Cardiac muscle cell (in vitro differentiated cells and primary cell): ENCODE results near the gene FBXL14. TPM values are rescaled to one million over a fixed set of nuclear protein-coding genes. Genes with fewer than 3 reads are reported as not detected.

Source experiments
- DNase-seq, 2 donors: peaks; one replicate each; pipeline versions ENCODE4 v3.0.0 to v3.0.0-alpha.2; 2010 to 2017; ENCODE audit warnings: low read depth in 1 of 2, low spot score in 1 of 2
- H3K27ac ChIP-seq: fragments of 200-600 bp; sonication (generic); 2 replicates; pipeline ENCODE4 v1.5.1; 2016
- H3K27me3 ChIP-seq: fragments of 200-600 bp; sonication (generic); 2 replicates; pipeline ENCODE4 v1.6.0; 2016; ENCODE audit warnings: control low read depth
- H3K36me3 ChIP-seq: fragments of 200-600 bp; sonication (generic); 2 replicates; pipeline ENCODE4 v1.5.1; 2016; ENCODE audit warnings: control low read depth
- H3K4me1 ChIP-seq: fragments of 200-600 bp; sonication (generic); 2 replicates; pipeline ENCODE4 v1.8.1; 2017; ENCODE audit warnings: low read depth, mild to moderate bottlenecking, mixed run types
- H3K4me3 ChIP-seq: fragments of 200-600 bp; sonication (generic); 2 replicates; pipeline ENCODE4 v1.5.1; 2016; ENCODE audit warnings: mild to moderate bottlenecking
- H3K9me3 ChIP-seq: fragments of 200-600 bp; sonication (generic); 2 replicates; pipeline ENCODE4 v1.5.1; 2017; ENCODE audit warnings: low read depth, mild to moderate bottlenecking, control low read depth
- polyA plus RNA-seq: library from polyadenylated mRNA; unstranded; fragments of >200 nt; fragmentation: Nextera tagmentation; extraction: Ambion mirVana; gene quantifications from 2 replicates; pipeline ENCODE4 v1.2.1, GENCODE V29; 2016
- total RNA-seq: library from RNA; depleted of rRNA; stranded (reverse); fragments of >200 nt; gene quantifications from 2 replicates; pipeline ENCODE4 v1.2.3, GENCODE V29; 2016
- TF ChIP-seq, protein P1 (sequence below): IDR thresholded peaks from 2 replicates; pipeline ENCODE4 v1.5.1; 2012; ENCODE audit warnings: low read depth, mild to moderate bottlenecking, low read length

FBXL14 gene
- total and polyA plus RNA-seq, 2 experiments from 2014 or later: 17.8 to 27.8 TPM

DNA sequence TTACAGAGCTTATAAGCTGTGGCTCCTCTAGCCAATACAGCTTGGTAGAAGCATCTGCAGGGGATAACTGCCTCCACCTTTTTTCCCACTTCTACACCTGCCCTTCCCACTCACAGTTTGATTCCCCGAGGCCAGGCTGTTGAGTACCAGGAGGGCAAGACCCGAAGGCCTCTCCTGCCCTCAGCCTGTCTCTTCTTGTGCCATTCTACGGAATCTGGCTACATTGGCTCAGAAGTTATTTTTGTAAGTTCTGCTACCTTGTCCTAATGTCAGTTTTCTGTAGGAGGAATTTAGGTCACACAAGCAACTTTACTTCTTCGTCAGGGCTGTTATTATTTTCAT is 11.7 kb downstream of the FBXL14 start:
- TF ChIP-seq, protein P1, sequence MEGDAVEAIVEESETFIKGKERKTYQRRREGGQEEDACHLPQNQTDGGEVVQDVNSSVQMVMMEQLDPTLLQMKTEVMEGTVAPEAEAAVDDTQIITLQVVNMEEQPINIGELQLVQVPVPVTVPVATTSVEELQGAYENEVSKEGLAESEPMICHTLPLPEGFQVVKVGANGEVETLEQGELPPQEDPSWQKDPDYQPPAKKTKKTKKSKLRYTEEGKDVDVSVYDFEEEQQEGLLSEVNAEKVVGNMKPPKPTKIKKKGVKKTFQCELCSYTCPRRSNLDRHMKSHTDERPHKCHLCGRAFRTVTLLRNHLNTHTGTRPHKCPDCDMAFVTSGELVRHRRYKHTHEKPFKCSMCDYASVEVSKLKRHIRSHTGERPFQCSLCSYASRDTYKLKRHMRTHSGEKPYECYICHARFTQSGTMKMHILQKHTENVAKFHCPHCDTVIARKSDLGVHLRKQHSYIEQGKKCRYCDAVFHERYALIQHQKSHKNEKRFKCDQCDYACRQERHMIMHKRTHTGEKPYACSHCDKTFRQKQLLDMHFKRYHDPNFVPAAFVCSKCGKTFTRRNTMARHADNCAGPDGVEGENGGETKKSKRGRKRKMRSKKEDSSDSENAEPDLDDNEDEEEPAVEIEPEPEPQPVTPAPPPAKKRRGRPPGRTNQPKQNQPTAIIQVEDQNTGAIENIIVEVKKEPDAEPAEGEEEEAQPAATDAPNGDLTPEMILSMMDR: no peak
- Histone ChIP-seq H3K4me1 (peaks cover 62% of the 10 kb centered on the region), H3K36me3 (no peaks in the 10 kb centered on the region), H3K4me3 (no peak overlapping the region), H3K27ac (no peak overlapping the region), H3K9me3 (no peaks in the 10 kb centered on the region), H3K27me3 (no peaks in the 10 kb centered on the region)
- DNase-seq: no peak

DNA sequence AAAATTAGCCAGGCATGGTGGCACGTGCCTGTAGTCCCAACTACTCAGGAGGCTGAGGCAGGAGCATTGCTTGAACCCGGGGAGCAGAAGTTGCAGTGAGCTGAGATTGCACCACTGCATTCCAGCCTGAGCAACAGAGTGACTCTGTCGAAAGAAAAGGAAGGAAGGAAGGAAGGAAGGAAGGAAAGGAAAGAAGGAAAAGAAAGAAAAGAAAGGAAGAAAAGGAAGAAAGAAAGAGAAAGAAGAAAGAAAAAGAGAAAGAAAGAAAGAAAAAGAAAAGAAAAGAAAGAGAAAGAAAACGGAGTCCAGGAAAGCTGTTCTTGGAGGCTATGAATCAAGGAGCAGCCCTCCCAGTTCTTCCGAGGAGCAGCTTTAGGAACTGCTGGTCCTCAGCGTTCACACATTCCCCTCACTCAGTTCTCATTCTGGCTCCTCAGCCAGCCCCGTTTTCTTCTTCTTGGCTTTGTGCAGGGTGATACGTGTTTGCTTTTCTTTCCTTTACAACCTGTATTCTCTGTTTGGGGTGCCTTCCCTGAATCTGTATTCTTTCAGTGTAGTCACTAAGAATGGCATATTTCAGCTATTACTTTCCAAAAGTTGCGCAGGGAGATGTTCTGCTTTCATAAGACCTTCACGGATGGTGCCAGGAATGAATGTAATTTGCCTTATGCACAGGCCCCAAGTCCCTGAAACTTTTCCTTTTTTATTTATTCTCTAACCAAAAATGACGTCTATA is 12.2 kb downstream of the FBXL14 start:
- Histone ChIP-seq H3K9me3 (no peaks in the 10 kb centered on the region), H3K27me3 (no peaks in the 10 kb centered on the region), H3K36me3 (no peaks in the 10 kb centered on the region), H3K4me1 (peaks cover 66% of the 10 kb centered on the region), H3K4me3 (no peak overlapping the region), H3K27ac (peak overlapping the region; percentile 25)
- no peak for DNase-seq
- TF ChIP-seq, protein P1: no peak

DNA sequence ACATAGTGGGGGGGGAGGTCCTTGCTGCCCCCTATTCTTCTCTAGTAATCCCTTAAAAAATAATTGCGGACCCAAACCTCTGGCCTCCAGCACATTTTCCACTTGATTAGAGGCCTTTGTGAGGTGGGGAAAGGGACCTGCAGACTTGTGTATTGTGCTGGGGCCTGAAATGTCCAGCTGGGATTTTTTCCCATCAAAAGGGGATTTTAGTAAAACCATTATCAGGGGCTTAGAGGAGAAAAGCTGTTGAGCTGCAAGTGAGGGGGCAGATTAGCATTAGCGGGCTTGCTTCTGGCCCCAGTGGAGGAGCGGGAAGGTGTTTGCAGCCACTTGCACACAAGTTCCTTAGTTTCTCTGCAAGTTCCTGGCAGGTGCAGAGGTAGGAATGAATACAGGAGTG is 13.9 kb downstream of the FBXL14 start:
- TF ChIP-seq, protein P1: no peak
- peak overlapping the region; percentile 25 for H3K27ac ChIP-seq
- H3K4me3 ChIP-seq: no peak overlapping the region
- no peaks in the 10 kb centered on the region for H3K27me3 ChIP-seq
- peaks cover 83% of the 10 kb centered on the region for H3K4me1 ChIP-seq
- no peaks in the 10 kb centered on the region for H3K9me3 ChIP-seq
- no peak for DNase-seq
- no peaks in the 10 kb centered on the region for H3K36me3 ChIP-seq

DNA sequence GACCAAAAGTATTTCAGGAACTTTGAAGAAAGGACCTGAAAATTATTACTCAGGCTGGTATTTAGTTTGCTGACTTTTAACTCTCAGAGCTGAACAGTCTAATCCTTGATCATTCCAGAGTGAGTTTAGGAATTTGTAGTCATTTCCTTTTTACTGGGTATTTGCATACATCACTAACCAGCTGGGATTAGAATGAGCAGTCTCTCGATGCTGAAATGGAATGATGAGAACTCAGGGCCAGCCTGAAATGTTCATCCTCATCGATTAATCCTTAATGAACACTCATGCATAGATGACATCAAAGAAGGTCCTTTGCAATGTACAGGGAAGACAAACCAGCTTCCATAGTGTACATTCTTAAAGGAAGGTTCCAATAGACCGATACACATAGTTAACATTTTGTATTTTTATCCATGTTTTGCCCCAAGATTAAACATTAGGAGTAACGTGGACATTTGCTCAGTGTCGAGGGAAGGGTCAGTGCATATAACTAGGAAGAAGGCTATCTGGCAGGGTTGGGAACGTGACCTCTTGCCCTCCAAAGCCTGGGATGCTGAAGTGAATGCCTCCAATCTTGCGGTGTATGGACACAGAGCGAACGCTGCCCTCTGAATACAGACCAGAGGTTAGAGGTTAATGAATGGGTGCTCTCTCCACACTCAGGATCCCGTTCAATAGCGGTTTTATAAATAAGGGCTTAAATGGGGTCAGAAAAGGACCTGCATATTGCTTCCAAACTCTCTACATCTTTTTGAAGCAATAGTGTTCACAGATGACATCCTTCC is 14.5 kb downstream of the FBXL14 start:
- Histone ChIP-seq H3K4me1 (peaks cover 88% of the 10 kb centered on the region), H3K9me3 (no peaks in the 10 kb centered on the region), H3K27ac (peak overlapping the region; percentile 25), H3K27me3 (no peaks in the 10 kb centered on the region), H3K4me3 (no peak overlapping the region), H3K36me3 (no peaks in the 10 kb centered on the region)
- DNase-seq: no peak
- TF ChIP-seq, protein P1: no peak

DNA sequence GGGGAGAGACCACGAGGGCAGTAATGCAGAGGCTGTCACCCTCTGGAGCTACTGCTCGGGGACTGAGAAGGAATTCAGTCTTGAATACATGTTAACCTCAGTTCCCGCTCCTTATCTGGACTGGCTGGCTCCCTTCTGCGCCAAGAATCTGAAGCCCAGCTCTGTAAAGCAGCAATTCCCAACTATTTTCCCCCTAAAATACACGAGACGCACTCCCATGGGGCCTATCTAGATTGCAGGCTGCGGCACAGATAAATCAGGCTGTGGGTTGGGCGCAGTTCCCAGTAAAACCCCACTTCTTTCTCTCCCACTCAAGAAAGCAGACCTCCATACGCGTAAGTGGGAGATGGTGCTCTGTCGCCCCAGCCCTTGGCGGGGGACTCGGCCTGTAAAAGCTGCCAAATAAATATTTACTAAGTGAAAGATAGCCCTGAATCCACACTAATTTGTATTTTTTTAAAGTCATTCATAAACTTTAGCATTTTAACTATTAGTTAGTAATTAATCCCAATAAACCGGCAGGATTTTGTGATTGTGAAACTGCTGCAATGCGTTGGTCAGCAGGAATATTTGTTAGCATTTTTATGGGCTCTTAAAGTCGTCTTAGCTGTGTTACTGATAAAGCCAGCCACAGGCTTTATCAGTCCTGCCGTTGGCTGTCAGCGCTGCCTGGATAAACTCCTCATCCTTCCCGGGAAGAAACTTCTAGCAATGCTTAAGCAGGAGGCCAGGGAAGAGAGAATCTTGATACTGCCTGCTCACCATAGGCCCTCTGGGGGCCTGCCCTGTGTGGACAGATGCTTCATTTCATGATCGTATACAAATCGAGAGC is 17.8 kb downstream of the FBXL14 start:
- Histone ChIP-seq H3K36me3 (no peaks in the 10 kb centered on the region), H3K4me1 (peaks cover 76% of the 10 kb centered on the region), H3K4me3 (no peak overlapping the region), H3K9me3 (no peaks in the 10 kb centered on the region), H3K27ac (peak overlapping the region; percentile 95), H3K27me3 (no peaks in the 10 kb centered on the region)
- TF ChIP-seq, protein P1: peak; percentile 13
- peak; percentile 85 to 96 for DNase-seq
